Neural cell (in vitro differentiated cells): ENCODE results near the gene KRTCAP2. TPM values are rescaled to one million over a fixed set of nuclear protein-coding genes. Genes with fewer than 3 reads are reported as not detected.

Experiments used
- H2AFZ ChIP-seq: fragments of 200-600, 300-800 bp; sonication (generic), shearing (Covaris generic); 2 replicates; pipeline ENCODE4 v1.6.0; 2014; ENCODE audit warnings: low read depth, mild to moderate bottlenecking, antibody characterized with exemption, low read length, moderate library complexity
- H3F3A ChIP-seq: fragments of 200-600 bp; shearing (Covaris generic); 2 replicates; pipeline ENCODE4 v1.6.1; 2016; ENCODE audit warnings: mild to moderate bottlenecking, moderate library complexity, mixed read lengths, antibody characterized with exemption, low read length; ENCODE audit not compliant: insufficient read depth, poor library complexity, severe bottlenecking
- H3K27ac ChIP-seq: fragments of 200-600, 300-800 bp; sonication (generic), shearing (Covaris generic); 2 replicates; pipeline ENCODE4 v1.5.1; 2014; ENCODE audit warnings: mild to moderate bottlenecking, low read length, moderate library complexity
- H3K27me3 ChIP-seq: fragments of 300-800, 200-600 bp; sonication (generic), shearing (Covaris generic); 2 replicates; pipeline ENCODE4 v1.6.0; 2014; ENCODE audit warnings: mild to moderate bottlenecking, low read depth, low read length, moderate library complexity; ENCODE audit not compliant: insufficient read depth
- H3K36me3 ChIP-seq: fragments of 300-800, 200-600 bp; sonication (generic), shearing (Covaris generic); 2 replicates; pipeline ENCODE4 v1.5.1; 2014; ENCODE audit warnings: mild to moderate bottlenecking, antibody characterized with exemption, low read length, moderate library complexity; ENCODE audit not compliant: insufficient read depth
- H3K4me2 ChIP-seq: fragments of 300-800, 200-600 bp; sonication (generic), shearing (Covaris generic); 2 replicates; pipeline ENCODE4 v1.6.0; 2014; ENCODE audit warnings: mild to moderate bottlenecking, low read length
- H3K4me3 ChIP-seq: fragments of 300-800, 200-600 bp; sonication (generic), shearing (Covaris generic); 2 replicates; pipeline ENCODE4 v1.5.1; 2014; ENCODE audit warnings: mild to moderate bottlenecking, low read length, moderate library complexity
- H3K79me2 ChIP-seq: fragments of 200-600 bp; shearing (Covaris generic); replicated peaks from 2 replicates; pipeline ENCODE4 v1.6.0; 2014; ENCODE audit warnings: mild to moderate bottlenecking, low read length, moderate library complexity; ENCODE audit not compliant: insufficient read depth
- H3K9ac ChIP-seq: fragments of 300-800, 200-600 bp; sonication (generic), shearing (Covaris generic); 2 replicates; pipeline ENCODE4 v1.6.1; 2016; ENCODE audit warnings: mild to moderate bottlenecking, low read length, mixed read lengths
- H3K9me2 ChIP-seq: fragments of 200-600 bp; shearing (Covaris generic); 2 replicates; pipeline ENCODE4 v1.6.1; 2016; ENCODE audit warnings: mild to moderate bottlenecking, low read length, mixed read lengths; ENCODE audit not compliant: insufficient read depth
- H3K9me3 ChIP-seq: fragments of 200-600, 300-800 bp; sonication (generic), shearing (Covaris generic); 2 replicates; pipeline ENCODE4 v1.6.1; 2016; ENCODE audit warnings: mild to moderate bottlenecking, mixed run types, low read length, moderate library complexity, mixed read lengths
- H4K20me1 ChIP-seq: fragments of 200-600 bp; shearing (Covaris generic); 2 replicates; pipeline ENCODE4 v1.6.1; 2016; ENCODE audit warnings: mild to moderate bottlenecking, mixed run types; ENCODE audit not compliant: insufficient read depth
- EP300 ChIP-seq: fragments of 450-650 bp; conservative IDR thresholded peaks from 2 replicates; pipeline ENCODE4 v1.6.1; 2014; ENCODE audit warnings: antibody characterized with exemption, mild to moderate bottlenecking, moderate library complexity; ENCODE audit not compliant: poor library complexity, severe bottlenecking
- EZH2 ChIP-seq: fragments of 200-600, 300-800 bp; shearing (Covaris generic), sonication (generic); IDR thresholded peaks from 2 replicates; pipeline ENCODE4 v1.6.1; 2014; ENCODE audit warnings: antibody characterized with exemption, low read length, borderline replicate concordance, mild to moderate bottlenecking; ENCODE audit not compliant: insufficient read depth, poor library complexity, severe bottlenecking
- MXI1 ChIP-seq: fragments of 450-650 bp; conservative IDR thresholded peaks from 2 replicates; pipeline ENCODE4 v1.6.1; 2014; ENCODE audit warnings: antibody characterized with exemption, mild to moderate bottlenecking; ENCODE audit not compliant: poor library complexity, severe bottlenecking
- POLR2AphosphoS5 ChIP-seq: IDR thresholded peaks from 2 replicates; pipeline ENCODE4 v1.6.1; 2012
- RAD21 ChIP-seq: fragments of 450-650 bp; conservative IDR thresholded peaks from 2 replicates; pipeline ENCODE4 v1.6.1; 2014; ENCODE audit warnings: antibody characterized with exemption, mild to moderate bottlenecking, moderate library complexity
- REST ChIP-seq: IDR thresholded peaks from 2 replicates; pipeline ENCODE4 v1.6.1; 2012; ENCODE audit warnings: borderline replicate concordance
- SMC3 ChIP-seq: fragments of 450-650 bp; conservative IDR thresholded peaks from 2 replicates; pipeline ENCODE4 v1.6.1; 2014; ENCODE audit warnings: antibody characterized with exemption, mild to moderate bottlenecking, moderate library complexity; ENCODE audit not compliant: poor library complexity
- TAF1 ChIP-seq: IDR thresholded peaks from 2 replicates; pipeline ENCODE4 v1.6.1; 2012; ENCODE audit warnings: low read depth
- polyA plus RNA-seq: library from polyadenylated mRNA; depleted of rRNA; stranded (reverse); fragments of >200 nt; gene quantifications from 2 replicates; pipeline ENCODE4 v1.2.3, GENCODE V29; 2014
- small RNA-seq, 3 experiments: library from RNA; depleted of rRNA; stranded (forward); fragments of <200 nt; gene quantifications; one replicate each; pipeline ENCODE3, GENCODE V24; 2012
- TF ChIP-seq, protein P1 (sequence below): fragments of 450-650 bp; IDR thresholded peaks from 2 replicates; pipeline ENCODE4 v1.5.1; 2014; ENCODE audit warnings: antibody characterized with exemption, mild to moderate bottlenecking, moderate library complexity; ENCODE audit not compliant: poor library complexity, severe bottlenecking

Gene KRTCAP2
- polyA plus RNA-seq, 1 donor from 2014 or later = 175 TPM

- no peak for TF ChIP-seq TAF1
- no peak for TF ChIP-seq RAD21
- no peak for TF ChIP-seq EZH2
- H3K4me3 ChIP-seq = no peak overlapping the region
- H3K27me3 ChIP-seq = peaks cover 20% of the 10 kb centered on the region
- no peak overlapping the region for H3K4me2 ChIP-seq
- no peaks in the 10 kb centered on the region for H3F3A ChIP-seq
- no peak overlapping the region for H3K9ac ChIP-seq
- no peak overlapping the region for H2AFZ ChIP-seq
- H3K79me2 ChIP-seq = no peaks in the 10 kb centered on the region
- no peaks in the 10 kb centered on the region for H3K36me3 ChIP-seq
- no peaks in the 10 kb centered on the region for H3K9me2 ChIP-seq
- H4K20me1 ChIP-seq = no peaks in the 10 kb centered on the region
- H3K27ac ChIP-seq = no peak overlapping the region
- H3K9me3 ChIP-seq = no peaks in the 10 kb centered on the region
These were observed 51.9 kb downstream of the KRTCAP2 start for GRCh38 chr1:155121249-155121648.

DNA sequence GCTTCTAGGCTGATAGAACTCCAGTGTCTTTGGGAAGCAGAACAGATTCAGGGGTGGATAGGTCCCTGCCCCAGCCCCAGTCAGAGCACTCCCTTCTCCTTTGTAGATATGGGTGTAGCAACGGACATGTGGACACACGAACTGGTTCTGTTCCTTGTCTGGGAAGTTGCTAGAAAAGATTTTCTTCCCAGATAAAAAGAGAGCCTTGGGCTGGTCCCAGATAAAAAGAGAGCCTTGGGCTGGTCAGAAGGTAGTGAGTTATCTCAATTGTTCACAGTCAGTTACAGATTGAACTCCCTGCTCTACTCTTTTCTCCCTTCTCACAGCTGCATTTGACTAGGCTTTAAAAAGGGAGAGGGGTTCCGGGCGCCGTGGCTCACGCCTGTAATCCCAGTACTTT lies 52.9 kb downstream of the KRTCAP2 start:
- TF ChIP-seq EP300 (no peak), MXI1 (no peak), RAD21 (no peak), POLR2AphosphoS5 (no peak), SMC3 (no peak), REST (no peak), EZH2 (no peak), TAF1 (no peak)
- TF ChIP-seq, protein P1, sequence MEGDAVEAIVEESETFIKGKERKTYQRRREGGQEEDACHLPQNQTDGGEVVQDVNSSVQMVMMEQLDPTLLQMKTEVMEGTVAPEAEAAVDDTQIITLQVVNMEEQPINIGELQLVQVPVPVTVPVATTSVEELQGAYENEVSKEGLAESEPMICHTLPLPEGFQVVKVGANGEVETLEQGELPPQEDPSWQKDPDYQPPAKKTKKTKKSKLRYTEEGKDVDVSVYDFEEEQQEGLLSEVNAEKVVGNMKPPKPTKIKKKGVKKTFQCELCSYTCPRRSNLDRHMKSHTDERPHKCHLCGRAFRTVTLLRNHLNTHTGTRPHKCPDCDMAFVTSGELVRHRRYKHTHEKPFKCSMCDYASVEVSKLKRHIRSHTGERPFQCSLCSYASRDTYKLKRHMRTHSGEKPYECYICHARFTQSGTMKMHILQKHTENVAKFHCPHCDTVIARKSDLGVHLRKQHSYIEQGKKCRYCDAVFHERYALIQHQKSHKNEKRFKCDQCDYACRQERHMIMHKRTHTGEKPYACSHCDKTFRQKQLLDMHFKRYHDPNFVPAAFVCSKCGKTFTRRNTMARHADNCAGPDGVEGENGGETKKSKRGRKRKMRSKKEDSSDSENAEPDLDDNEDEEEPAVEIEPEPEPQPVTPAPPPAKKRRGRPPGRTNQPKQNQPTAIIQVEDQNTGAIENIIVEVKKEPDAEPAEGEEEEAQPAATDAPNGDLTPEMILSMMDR = no peak
- Histone ChIP-seq H3F3A (no peaks in the 10 kb centered on the region), H3K9ac (no peak overlapping the region), H3K79me2 (no peaks in the 10 kb centered on the region), H3K36me3 (no peaks in the 10 kb centered on the region), H3K9me2 (no peaks in the 10 kb centered on the region), H3K4me3 (no peak overlapping the region), H4K20me1 (no peaks in the 10 kb centered on the region), H3K27me3 (peaks cover 10% of the 10 kb centered on the region), H3K27ac (no peak overlapping the region), H3K9me3 (no peaks in the 10 kb centered on the region), H3K4me2 (no peak overlapping the region), H2AFZ (no peak overlapping the region)

Small RNA genes within 50 kb of the gene (small RNA-seq; reads per million reads assigned to genes)
- gene HMGN2P18 (0 reads per million in 3 experiments), gene RF00019 (0 to 1.2 (median 0) reads per million in 3 experiments)

Other genes starting within 250 kb of the KRTCAP2 start
- gene PMVK, start 236.6 kb downstream of the KRTCAP2 start, polyA plus RNA-seq = 16.1 and 21.1 TPM in 2 replicates
- gene PBXIP1, start 217.2 kb downstream of the KRTCAP2 start, polyA plus RNA-seq = 5.4 and 6.5 TPM in 2 replicates
- 13.4 and 16.6 TPM in 2 replicates for gene PYGO2, start 211.5 kb downstream of the KRTCAP2 start, polyA plus RNA-seq
- 4.7 and 9.5 TPM in 2 replicates for gene SHC1, start 202.6 kb downstream of the KRTCAP2 start, polyA plus RNA-seq
- 22.4 and 29.0 TPM in 2 replicates for gene CKS1B, start 198.6 kb downstream of the KRTCAP2 start, polyA plus RNA-seq
- gene FLAD1, start 190.0 kb downstream of the KRTCAP2 start, polyA plus RNA-seq = 68.6 and 79.5 TPM in 2 replicates
- 3.9 TPM in 1 of 2 replicates, not detected in the other for gene LENEP, start 179.7 kb downstream of the KRTCAP2 start, polyA plus RNA-seq
- gene ZBTB7B, start 170.5 kb downstream of the KRTCAP2 start, polyA plus RNA-seq = 0.38 and 0.54 TPM in 2 replicates
- gene DCST2, start 139.5 kb downstream of the KRTCAP2 start, polyA plus RNA-seq = 0.76 and 1.8 TPM in 2 replicates
- gene DCST1, start 139.5 kb downstream of the KRTCAP2 start, polyA plus RNA-seq = not detected in 2 replicates
- 24.8 and 27.6 TPM in 2 replicates for gene ADAM15, start 122.0 kb downstream of the KRTCAP2 start, polyA plus RNA-seq
- 0.64 and 1.2 TPM in 2 replicates for gene EFNA4, start 109.6 kb downstream of the KRTCAP2 start, polyA plus RNA-seq
- gene EFNA3, start 94.5 kb downstream of the KRTCAP2 start, polyA plus RNA-seq = 12.2 and 16.9 TPM in 2 replicates
- gene EFNA1, start 45.4 kb downstream of the KRTCAP2 start, polyA plus RNA-seq = 0.50 TPM in 1 of 2 replicates, not detected in the other
- 12.6 and 15.9 TPM in 2 replicates for gene SLC50A1, start 37.5 kb downstream of the KRTCAP2 start, polyA plus RNA-seq
- gene DPM3, start 32.8 kb downstream of the KRTCAP2 start, polyA plus RNA-seq = 150 TPM in 2 replicates
- 31.5 and 49.0 TPM in 2 replicates for gene TRIM46, start 545 bp upstream of the KRTCAP2 start, polyA plus RNA-seq
- 99.6 and 126 TPM in 2 replicates for gene THBS3, start 34.6 kb upstream of the KRTCAP2 start, polyA plus RNA-seq
- gene MTX1, start 35.4 kb upstream of the KRTCAP2 start, polyA plus RNA-seq = 48.0 and 55.0 TPM in 2 replicates
- 9.8 and 11.1 TPM in 2 replicates for gene ENTREP3, start 82.2 kb upstream of the KRTCAP2 start, polyA plus RNA-seq
- gene SCAMP3, start 89.1 kb upstream of the KRTCAP2 start, polyA plus RNA-seq = 34.6 and 50.0 TPM in 2 replicates
- gene CLK2, start 100.2 kb upstream of the KRTCAP2 start, polyA plus RNA-seq = 44.4 and 57.7 TPM in 2 replicates
- gene HCN3, start 104.2 kb upstream of the KRTCAP2 start, polyA plus RNA-seq = 53.2 and 53.4 TPM in 2 replicates
- gene PKLR, start 128.1 kb upstream of the KRTCAP2 start, polyA plus RNA-seq = not detected in 2 replicates
- gene FDPS, start 135.6 kb upstream of the KRTCAP2 start, polyA plus RNA-seq = 235 and 257 TPM in 2 replicates
- gene RUSC1, start 147.6 kb upstream of the KRTCAP2 start, polyA plus RNA-seq = 45.7 and 58.1 TPM in 2 replicates